GM12801 (cell line): ENCODE results near the gene SH3RF2.

ENCODE experiments used
- CTCF ChIP-seq: IDR thresholded peaks from one replicate; pipeline ENCODE4 v1.5.1; 2011; ENCODE audit warnings: control low read depth; ENCODE audit not compliant: insufficient read length; ENCODE audit errors: extremely low read depth

The SH3RF2 gene

DNA sequence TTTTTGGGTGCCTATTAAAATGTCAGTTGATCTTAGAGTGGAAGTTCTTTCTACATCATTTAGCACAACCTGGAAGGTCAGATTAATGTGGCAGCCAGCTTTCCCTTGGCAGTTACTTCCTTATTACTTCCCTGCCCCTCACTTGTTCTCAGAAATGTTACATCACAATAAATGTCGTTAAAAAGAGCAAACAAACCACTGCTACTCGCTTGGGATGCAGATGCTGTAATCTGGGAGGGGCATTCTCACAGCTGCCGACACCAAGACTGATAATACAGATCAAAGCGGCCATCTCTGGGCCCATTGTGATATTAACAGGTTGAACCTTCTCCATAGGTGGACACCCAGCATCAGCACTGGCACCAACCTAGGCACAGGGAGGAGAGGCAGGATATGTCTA, 139.7 kb downstream of the SH3RF2 start:
- no peak for TF ChIP-seq CTCF

GRCh38 chr5:146076455-146076854, 140.1 kb downstream of the SH3RF2 start:
- no peak for TF ChIP-seq CTCF

GRCh38 chr5:146078566-146078965, 142.2 kb downstream of the SH3RF2 start:
- TF ChIP-seq CTCF: no peak

- no peak for TF ChIP-seq CTCF
These were observed 143.5 kb downstream of the SH3RF2 start for GRCh38 chr5:146079695-146080373.

- TF ChIP-seq CTCF: no peak
These were observed 145.2 kb downstream of the SH3RF2 start for GRCh38 chr5:146081556-146081955.

DNA sequence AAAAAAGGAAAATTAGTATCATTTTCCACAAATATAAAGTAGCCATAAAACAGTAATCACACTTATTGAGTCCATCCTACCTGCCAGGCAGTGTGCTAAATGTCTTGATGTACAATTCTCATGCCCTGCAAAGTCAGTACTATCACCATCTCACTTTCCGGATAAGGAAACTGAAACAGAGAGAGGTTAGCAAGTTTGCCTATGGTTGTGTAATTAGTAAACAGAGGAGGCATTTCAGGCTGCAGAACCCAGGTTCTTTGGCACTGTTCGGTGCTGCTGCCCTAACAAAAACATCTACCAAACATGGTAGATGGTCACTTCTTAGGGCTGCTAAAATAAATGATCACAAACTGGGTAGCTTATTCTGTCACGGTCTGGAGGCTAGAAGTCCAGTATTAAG, 146.4 kb downstream of the SH3RF2 start:
- TF ChIP-seq CTCF: no peak

- no peak for TF ChIP-seq CTCF
These were observed 148.0 kb downstream of the SH3RF2 start for GRCh38 chr5:146084376-146084775.
